Heart left ventricle (tissue), 16 donors: Measurements from ENCODE around the gene LYPD6B. TPM values are rescaled to one million over a fixed set of nuclear protein-coding genes. Genes with fewer than 3 reads are reported as not detected.

Experiments used
- ATAC-seq, 4 donors: fragments of 200-7000 bp; cut with Tn5 transposase; one replicate each; pipeline ENCODE4 v1.9.1; 2020 to 2022; ENCODE audit warnings: moderate library complexity in 4 of 4, mild to moderate bottlenecking in 3 of 4, moderate number of reproducible peaks in 1 of 4
- DNase-seq, 5 donors: peaks; one replicate each; pipeline ENCODE4 v3.0.0-alpha.2; 2020
- H3K27ac ChIP-seq, 12 donors: fragments of 200-600 bp; sonication (generic) in 4 of 12; one replicate each; pipeline versions ENCODE4 v1.5.0 to v1.8.0; 2016 to 2022; ENCODE audit warnings: mild to moderate bottlenecking in 2 of 12
- H3K27me3 ChIP-seq, 9 donors: fragments of 200-600 bp; sonication (generic) in 2 of 9; one replicate each; pipeline versions ENCODE4 v1.5.1 to v1.8.0; 2016 to 2022; ENCODE audit warnings: mild to moderate bottlenecking in 3 of 9
- H3K36me3 ChIP-seq, 9 donors: fragments of 200-600 bp; sonication (generic) in 2 of 9; one replicate each; pipeline versions ENCODE4 v1.5.0 to v1.8.0; 2018 to 2022; ENCODE audit warnings: mild to moderate bottlenecking in 2 of 9
- H3K4me1 ChIP-seq, 12 donors: fragments of 200-600 bp; sonication (generic) in 4 of 12; one replicate each; pipeline versions ENCODE4 v1.5.0 to v1.8.0; 2016 to 2022; ENCODE audit warnings: mild to moderate bottlenecking in 3 of 12
- H3K4me3 ChIP-seq, 12 donors: fragments of 200-600 bp; sonication (generic) in 4 of 12; one replicate each; pipeline versions ENCODE4 v1.5.0 to v1.8.0; 2017 to 2022; ENCODE audit warnings: mild to moderate bottlenecking in 9 of 12, moderate library complexity in 4 of 12
- H3K9me3 ChIP-seq, 12 donors: fragments of 200-600 bp; sonication (generic) in 4 of 12; one replicate each; pipeline versions ENCODE4 v1.5.0 to v1.8.0; 2016 to 2022; ENCODE audit warnings: mild to moderate bottlenecking in 1 of 12
- POLR2A ChIP-seq, 2 donors: fragments of 450-650 bp; IDR thresholded peaks; one replicate each; pipeline ENCODE4 v1.6.1; 2017; ENCODE audit warnings: antibody characterized with exemption in 2 of 2, mild to moderate bottlenecking in 2 of 2, moderate library complexity in 2 of 2
- whole genome bisulfite sequencing, 4 donors: extraction: QIAGEN DNeasy Blood & Tissue Kit in 2 of 4; methylation state at CpG; one replicate each; pipeline versions ENCODE4 v1.1.5 to v1.1.7; 2013 to 2018; 5-methylcytosine and 5-hydroxymethylcytosine counted together
- intact Hi-C, 10 donors: fragments of 100-400 bp; cut with DNase I; formaldehyde crosslinking; loops; one replicate each; pipeline versions ENCODE4 v1.11.1 to v1.14.2; 2022
- polyA plus RNA-seq, 2 donors: library from polyadenylated mRNA; stranded (reverse); fragments of 200-250 nt; gene quantifications; one replicate each; pipeline ENCODE4 v1.2.3, GENCODE V29; 2013
- total RNA-seq, 9 donors: library from RNA; depleted of rRNA in 2 of 9; stranded (reverse); fragments of >200 nt in 2 of 9; fragmentation: NEBNext Ultra II Directional in 3 of 9; extraction: Animal tissue kit (Norgen Biotek cat#: 25700) in 3 of 9; gene quantifications; one replicate each; pipeline versions ENCODE4 v1.1.0 to v1.2.4, GENCODE V29; 2016 to 2023
- TF ChIP-seq, protein P1 (sequence below), 12 donors: fragments of 200-600 bp; sonication (generic) in 4 of 12; IDR thresholded peaks; one replicate each; pipeline versions ENCODE4 v1.5.0 to v1.8.0; 2018 to 2022; ENCODE audit warnings: antibody characterized with exemption in 12 of 12, mild to moderate bottlenecking in 5 of 12
- donor health status: ischemic (EF 13 %, LVEDD 7.1; RV severe dilation, severe dysfunction).
- donor health status: healthy with polysubstance abuse.
- donor health status: DM: no; HTN: yes; CAD: no.
- donor health status: DM: no; HTN: no; CAD: no.
- donor health status: ischemic (EF 25% LVEDD 6.9; RV normal size, moderate dysfunction).
- donor health status: ischemic (EF 25% LVEDD 5.7; RV mildly dilated, moderate dysfunction).
- donor health status: healthy.
- donor health status: DM: yes; HTN: yes; CAD: no.
- donor health status: ischemic (EF 35%, LVEDD 5.7; RV mildly dilated, moderate dysfunction).
- donor health status: nonischemic (EF 11% LVEDD 7.7; RV severe dilation, severe dysfunction).
- donor health status: DM: yes; HTN: yes; CAD: no.
- donor health status: PGD.
- donor health status: ischemic (EF 29% LVEDD 5.4; RV normal size, mild dysfunction).
- donor health status: nonischemic (EF 23%, LVEDD 6.1; RV moderate dilation, normal function).

LYPD6B gene
- total and polyA plus RNA-seq, 11 donors = not detected

DNA sequence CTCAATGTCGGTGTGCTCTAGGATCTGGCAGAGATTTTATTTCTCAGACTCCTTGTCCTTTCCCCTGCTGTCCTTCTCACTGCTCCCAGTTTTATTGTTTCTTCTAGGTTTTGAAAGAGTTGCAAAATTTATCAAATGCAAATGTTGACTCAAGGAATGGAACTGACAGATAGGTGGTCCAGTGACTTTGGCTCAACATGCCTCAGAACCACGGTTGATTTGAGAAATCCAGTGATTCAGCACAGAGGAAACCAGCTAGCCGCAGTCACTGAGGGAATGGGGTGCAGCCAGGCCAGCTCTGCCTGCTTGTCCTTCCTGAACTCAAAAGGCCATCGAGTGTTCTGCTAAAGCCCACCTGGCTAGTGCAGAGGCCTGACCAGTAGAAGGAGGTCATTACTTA is 166.2 kb downstream of the LYPD6B start:
- no peaks in the 10 kb centered on the region for H3K36me3 ChIP-seq
- 64 to 79% (median 71%) methylated on average over 4 of the region's 4 CpGs for WGBS, 4 donors
- intact Hi-C loops = no loop called here
- DNase-seq (no peak), ATAC-seq (no peak)
- H3K27ac ChIP-seq = no peak overlapping the region
- H3K4me1 ChIP-seq = no peaks in the 10 kb centered on the region
- TF ChIP-seq POLR2A (IDR thresholded peaks at IDR 0.05) = no peak
- TF ChIP-seq, protein P1, sequence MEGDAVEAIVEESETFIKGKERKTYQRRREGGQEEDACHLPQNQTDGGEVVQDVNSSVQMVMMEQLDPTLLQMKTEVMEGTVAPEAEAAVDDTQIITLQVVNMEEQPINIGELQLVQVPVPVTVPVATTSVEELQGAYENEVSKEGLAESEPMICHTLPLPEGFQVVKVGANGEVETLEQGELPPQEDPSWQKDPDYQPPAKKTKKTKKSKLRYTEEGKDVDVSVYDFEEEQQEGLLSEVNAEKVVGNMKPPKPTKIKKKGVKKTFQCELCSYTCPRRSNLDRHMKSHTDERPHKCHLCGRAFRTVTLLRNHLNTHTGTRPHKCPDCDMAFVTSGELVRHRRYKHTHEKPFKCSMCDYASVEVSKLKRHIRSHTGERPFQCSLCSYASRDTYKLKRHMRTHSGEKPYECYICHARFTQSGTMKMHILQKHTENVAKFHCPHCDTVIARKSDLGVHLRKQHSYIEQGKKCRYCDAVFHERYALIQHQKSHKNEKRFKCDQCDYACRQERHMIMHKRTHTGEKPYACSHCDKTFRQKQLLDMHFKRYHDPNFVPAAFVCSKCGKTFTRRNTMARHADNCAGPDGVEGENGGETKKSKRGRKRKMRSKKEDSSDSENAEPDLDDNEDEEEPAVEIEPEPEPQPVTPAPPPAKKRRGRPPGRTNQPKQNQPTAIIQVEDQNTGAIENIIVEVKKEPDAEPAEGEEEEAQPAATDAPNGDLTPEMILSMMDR (IDR thresholded peaks at IDR 0.05) = no peak
- H3K9me3 ChIP-seq = no peaks in the 10 kb centered on the region
- H3K4me3 ChIP-seq = no peak overlapping the region
- H3K27me3 ChIP-seq = peaks cover 0 to 8% (median 0%) of the 10 kb centered on the region in 9 donors

DNA sequence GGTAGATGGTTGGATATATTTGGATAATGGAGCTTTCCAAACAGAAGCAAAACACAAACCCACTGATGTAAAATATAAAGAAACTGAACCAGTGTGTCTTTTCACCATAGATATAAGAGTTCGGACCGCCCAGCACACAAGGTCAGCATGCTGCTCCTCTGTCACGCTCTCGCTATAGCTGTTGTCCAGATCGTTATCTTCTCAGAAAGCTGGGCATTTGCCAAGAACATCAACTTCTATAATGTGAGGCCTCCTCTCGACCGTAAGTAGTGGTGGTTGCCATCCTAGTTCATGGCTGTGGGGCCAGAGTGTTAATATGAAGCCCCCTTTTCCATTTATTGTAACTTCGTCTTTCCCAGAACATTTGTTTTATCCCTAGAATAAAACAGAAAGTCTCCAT is 166.6 kb downstream of the LYPD6B start:
- Histone ChIP-seq H3K27ac (no peak overlapping the region), H3K4me1 (no peaks in the 10 kb centered on the region), H3K36me3 (no peaks in the 10 kb centered on the region), H3K4me3 (no peak overlapping the region), H3K27me3 (peaks cover 0 to 8% (median 0%) of the 10 kb centered on the region in 9 donors), H3K9me3 (no peaks in the 10 kb centered on the region)
- TF ChIP-seq, protein P1 (IDR thresholded peaks at IDR 0.05) = no peak
- TF ChIP-seq POLR2A (IDR thresholded peaks at IDR 0.05) = no peak
- intact Hi-C loops = no loop called here
- DNase-seq (no peak), ATAC-seq (no peak)
- WGBS, 4 donors = 65 to 77% (median 72%) methylated on average over 8 of the region's 8 CpGs

DNA sequence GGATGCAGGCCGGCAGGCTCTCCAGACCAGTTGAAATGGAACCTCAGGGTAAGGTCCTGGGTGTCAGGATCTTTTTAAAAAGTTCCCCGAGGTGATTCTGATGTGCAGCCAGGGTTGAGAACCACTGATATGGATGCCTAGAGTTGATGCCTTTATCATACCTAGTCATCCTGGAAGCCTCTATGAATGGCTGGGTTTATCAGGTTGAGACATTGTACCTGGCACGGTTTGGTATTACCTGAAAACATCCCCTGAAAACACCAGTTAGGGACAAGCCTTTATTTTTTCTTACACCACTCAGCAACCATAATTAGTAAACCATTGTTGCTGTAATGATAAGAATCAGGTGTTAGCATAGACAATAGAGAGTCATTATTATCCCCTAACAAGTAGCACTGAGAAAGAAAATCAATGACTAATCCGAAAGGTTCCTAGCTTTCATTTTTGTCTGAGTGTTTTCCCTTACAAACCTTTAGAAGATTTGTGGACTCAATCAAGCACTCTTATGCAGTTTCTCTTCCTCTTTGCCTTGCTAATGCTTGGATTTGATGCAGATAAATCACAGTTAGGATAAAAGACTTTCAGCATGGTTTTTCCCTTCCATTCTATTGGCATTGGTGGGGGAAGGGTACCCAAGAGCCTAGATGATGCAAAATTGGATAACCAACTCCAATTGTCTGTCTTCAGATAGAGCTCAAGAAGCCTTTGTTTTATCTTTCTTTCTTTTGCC is 175.4 kb downstream of the LYPD6B start:
- H3K27ac ChIP-seq = no peak overlapping the region
- TF ChIP-seq, protein P1 (IDR thresholded peaks at IDR 0.05) = no peak
- no peak for TF ChIP-seq POLR2A (IDR thresholded peaks at IDR 0.05)

DNA sequence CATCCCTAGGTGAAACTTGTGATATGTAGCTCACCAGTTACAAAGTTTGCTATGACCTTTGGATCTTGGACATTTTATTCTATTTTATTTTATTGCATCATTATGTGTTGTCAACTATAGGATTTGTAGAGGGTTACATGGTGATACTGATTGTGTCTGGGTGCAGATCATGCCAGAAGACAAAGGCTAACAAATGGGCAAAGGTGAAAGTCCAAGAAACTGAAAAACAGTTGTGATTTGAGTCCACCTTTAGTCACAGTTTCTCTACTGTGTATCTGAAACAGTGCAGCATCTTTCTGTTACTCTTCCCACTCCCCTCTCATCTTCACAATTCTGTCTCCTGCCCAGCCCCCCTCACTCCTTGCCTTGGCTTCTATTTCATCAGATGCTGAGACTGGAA is 180.0 kb downstream of the LYPD6B start:
- H3K27ac ChIP-seq = no peak overlapping the region
- intact Hi-C loops = no loop called here
- no peaks in the 10 kb centered on the region for H3K9me3 ChIP-seq
- peaks cover 0 to 4% (median 0%) of the 10 kb centered on the region in 9 donors for H3K27me3 ChIP-seq
- ATAC-seq = no peak
- H3K4me3 ChIP-seq = no peak overlapping the region
- H3K36me3 ChIP-seq = no peaks in the 10 kb centered on the region
- no peak for DNase-seq
- no peaks in the 10 kb centered on the region for H3K4me1 ChIP-seq
- TF ChIP-seq POLR2A (IDR thresholded peaks at IDR 0.05) = no peak
- TF ChIP-seq, protein P1 (IDR thresholded peaks at IDR 0.05) = no peak

More for the DNA sequence above, 175.4 kb downstream of the LYPD6B start:
- DNase-seq (no peak), ATAC-seq (no peak)
- intact Hi-C loops = no loop called here
- no peaks in the 10 kb centered on the region for H3K9me3 ChIP-seq
- H3K27me3 ChIP-seq = no peaks in the 10 kb centered on the region
- no peaks in the 10 kb centered on the region for H3K36me3 ChIP-seq
- H3K4me1 ChIP-seq = no peaks in the 10 kb centered on the region
- WGBS, 4 donors = 76 to 88% (median 83%) methylated on average over 4 of the region's 4 CpGs
- H3K4me3 ChIP-seq = no peak overlapping the region
